OCI-LY7 (cell line): Measurements from ENCODE around the gene WNT7A.

Experiments
- EZH2phosphoT487 ChIP-seq: fragments of 200-600 bp; sonication (generic); IDR thresholded peaks from 2 replicates; pipeline ENCODE4 v1.6.1; 2018; ENCODE audit warnings: low read depth, borderline replicate concordance, mild to moderate bottlenecking, mixed run types, antibody characterized with exemption, low read length, moderate library complexity, mixed read lengths
- TF ChIP-seq, protein P1 (sequence below): fragments of 200-600 bp; sonication (generic); conservative IDR thresholded peaks from 2 replicates; pipeline ENCODE4 v1.5.1; 2014; ENCODE audit warnings: mild to moderate bottlenecking, antibody characterized with exemption, low read length, moderate library complexity, mixed read lengths

DNA sequence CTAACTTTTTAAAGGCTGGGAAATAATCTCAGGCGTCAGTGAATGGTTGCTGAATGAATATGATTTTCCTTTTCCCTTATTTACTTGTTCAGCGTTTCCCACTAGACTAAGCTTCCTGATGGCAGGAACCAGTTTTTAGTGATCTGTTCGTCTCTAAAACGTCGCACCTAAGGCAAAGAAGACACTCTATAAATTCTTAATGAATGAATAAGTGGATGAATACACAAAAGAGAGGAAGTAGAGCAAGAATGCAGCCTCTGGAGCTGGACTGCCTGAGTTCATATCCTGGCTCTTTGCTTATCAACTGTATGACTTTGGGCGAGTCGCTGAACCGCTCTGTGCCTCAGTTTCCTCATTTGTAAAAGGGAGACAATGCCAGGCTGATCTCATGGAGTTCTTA is 38.7 kb downstream of the WNT7A start:
- TF ChIP-seq, protein P1, sequence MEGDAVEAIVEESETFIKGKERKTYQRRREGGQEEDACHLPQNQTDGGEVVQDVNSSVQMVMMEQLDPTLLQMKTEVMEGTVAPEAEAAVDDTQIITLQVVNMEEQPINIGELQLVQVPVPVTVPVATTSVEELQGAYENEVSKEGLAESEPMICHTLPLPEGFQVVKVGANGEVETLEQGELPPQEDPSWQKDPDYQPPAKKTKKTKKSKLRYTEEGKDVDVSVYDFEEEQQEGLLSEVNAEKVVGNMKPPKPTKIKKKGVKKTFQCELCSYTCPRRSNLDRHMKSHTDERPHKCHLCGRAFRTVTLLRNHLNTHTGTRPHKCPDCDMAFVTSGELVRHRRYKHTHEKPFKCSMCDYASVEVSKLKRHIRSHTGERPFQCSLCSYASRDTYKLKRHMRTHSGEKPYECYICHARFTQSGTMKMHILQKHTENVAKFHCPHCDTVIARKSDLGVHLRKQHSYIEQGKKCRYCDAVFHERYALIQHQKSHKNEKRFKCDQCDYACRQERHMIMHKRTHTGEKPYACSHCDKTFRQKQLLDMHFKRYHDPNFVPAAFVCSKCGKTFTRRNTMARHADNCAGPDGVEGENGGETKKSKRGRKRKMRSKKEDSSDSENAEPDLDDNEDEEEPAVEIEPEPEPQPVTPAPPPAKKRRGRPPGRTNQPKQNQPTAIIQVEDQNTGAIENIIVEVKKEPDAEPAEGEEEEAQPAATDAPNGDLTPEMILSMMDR = no peak
- no peak for TF ChIP-seq EZH2phosphoT487
